ENCODE measurements around the gene CATSPERD. TPM values are rescaled to one million over a fixed set of nuclear protein-coding genes. Genes with fewer than 3 reads are reported as not detected.

Gene CATSPERD, protein sequence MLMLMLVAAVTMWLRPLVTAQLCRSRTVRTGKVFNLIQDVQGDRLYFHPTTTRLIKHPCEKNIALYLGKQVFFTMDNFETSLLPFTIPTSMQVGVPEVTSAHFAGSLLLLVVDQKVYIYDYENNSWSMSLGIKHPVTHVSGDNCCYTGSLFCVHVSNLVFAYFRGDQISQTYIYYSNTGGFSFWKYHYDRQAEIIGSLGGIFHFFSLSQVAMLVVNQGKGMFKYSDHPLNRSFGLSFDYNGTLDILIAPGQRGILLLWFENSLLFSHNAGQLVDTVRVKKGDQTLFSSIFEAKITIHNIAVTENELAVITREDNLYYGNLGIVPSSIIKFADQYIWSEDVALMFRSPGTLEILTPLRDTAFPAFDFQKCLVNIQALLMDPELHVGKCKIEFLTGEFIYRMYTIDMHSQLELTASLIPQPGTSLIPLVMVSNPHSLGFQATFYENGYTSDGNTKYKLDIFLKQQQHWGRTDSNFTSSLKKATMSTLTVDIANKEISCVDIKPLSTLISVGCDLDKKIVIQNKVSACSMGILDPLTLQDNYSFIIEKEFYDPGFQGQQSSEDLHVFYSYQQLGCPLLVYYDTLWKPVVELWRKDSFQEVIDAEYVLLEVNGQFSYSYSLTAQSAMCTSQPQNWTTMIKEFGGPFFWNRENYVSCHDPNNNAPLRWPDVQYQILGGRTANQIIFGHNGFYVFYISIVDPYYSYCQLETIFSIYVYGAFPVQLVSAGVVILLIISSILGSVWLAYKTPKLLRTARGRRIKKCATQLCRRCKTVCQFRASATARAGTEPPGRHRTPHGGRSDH
- total RNA-seq = not detected in 2 replicates

DNA sequence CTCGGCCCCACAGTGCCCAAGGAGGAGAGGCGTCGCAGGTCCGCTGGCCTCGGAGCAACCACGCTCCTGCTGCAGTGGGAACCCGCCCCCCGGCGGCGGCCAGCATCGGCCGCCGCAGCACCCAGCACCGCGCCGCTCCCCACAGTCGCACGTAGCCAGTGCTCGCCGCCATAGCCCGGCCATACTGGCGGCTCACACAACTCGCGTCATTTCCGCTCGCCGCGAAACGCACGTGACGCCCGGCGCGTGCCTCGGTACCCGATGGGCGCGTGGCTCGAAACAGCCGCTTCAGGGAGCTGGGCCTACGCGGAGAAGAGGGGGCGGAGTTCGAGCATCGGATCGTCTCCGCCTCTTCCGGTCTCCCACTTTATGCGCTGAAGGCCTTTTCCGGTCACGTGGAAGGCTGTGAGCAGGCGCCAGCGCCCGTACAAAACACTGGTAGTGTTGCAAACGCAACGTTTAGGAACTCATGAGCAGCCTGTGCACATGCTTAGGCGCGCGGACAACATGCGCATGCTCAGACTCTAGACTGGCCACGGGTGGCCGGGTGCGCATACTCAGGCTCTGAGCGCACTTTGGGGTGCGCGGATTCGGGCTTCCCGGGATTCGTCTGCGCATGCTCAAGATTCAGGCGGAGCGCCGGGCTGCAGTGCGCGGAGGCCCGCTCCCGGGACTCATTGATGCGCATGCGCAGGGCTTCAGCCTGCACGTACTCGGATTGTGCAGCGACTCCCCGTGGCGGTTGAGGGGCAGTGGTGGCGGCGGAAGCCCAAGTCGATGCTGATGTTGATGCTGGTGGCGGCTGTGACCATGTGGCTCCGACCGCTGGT, at the start of gene CATSPERD, which contains the start of gene LONP1:
Gene CATSPERD, plus strand, starts transcription at position 677 of the 830 bp plus-strand sequence. Its CDS starts 101 bp downstream, at position 778.
Gene LONP1, minus strand, starts transcription at position 186 of the 830 bp plus-strand sequence. Its CDS starts 14 bp downstream, at position 172.
- DNase-seq (ENCODE audit: low read depth) = peak; percentile 96

DNA sequence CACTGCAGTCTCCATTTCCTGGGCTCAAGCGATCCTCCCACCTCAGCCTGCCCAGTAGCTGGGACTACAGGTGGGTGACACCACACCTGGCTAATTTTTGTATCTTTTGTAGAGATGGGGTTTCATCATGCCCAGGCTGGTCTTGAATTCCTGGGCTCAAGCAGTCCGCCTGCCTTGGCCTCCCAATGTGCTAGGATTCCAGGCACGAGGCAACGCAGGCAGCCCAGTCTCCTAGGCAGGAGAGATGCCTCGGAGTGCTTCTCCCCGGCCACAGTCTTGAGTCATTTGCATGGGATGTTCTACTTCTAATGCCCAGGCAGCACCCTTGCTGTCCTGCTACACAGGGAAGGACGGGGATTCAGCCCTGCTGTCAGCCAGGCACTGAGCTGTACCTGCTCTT, 48.8 kb upstream of the CATSPERD start:
- no peak for DNase-seq (ENCODE audit: low read depth)

DNA sequence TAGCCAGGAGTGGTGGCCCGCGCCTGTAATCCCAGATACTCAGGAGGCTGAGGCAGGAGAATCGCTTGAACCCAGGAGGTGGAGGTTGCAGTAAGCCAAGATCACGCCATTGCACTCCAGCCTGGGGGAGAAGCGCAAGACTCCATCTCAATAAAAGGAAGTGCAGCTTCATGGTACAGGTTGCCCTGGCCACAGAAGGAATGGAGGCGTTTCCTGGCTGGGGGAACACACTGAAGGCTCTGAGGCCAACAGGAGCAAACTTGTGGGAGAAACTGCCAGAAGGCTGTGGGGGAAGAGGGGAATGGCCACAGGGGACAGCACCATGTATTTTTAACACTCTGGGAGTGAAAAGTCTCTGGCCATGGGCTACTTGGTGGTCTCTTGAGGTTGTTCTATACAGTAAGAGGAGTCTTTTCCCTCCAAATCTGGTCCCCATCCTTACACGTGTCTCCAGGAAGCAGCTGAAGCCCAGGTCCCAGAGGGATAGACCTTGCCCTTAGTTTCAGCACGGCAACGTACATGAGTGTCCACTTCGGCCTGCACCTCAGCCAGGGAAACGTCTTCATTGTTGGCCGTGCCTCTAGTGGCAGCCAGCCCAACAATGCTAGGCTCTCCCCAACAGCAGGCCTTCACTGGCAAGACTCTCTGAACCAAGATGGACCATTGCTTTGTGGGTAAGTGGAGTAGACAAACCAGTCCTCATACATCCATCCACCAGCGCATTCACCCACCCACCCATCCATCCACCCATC, 47.6 kb upstream of the CATSPERD start:
- DNase-seq (ENCODE audit: low read depth) = no peak

DNA sequence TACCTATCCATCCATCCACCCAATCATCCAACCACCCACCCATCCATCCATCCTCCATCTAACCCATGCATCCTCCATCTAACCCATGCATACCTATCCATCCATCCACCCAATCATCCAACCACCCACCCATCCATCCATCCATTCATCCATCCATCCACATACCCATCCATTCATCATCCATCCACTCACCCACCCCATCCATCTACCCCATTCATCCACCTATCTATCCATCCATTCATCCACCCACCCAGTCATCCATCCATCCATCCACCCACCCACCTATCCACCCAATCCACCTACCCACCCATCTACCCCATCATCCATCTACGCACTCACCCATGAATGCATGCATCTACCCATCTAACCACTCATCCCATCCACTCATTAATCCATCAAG, 46.7 kb upstream of the CATSPERD start:
- no peak for DNase-seq (ENCODE audit: low read depth)

DNA sequence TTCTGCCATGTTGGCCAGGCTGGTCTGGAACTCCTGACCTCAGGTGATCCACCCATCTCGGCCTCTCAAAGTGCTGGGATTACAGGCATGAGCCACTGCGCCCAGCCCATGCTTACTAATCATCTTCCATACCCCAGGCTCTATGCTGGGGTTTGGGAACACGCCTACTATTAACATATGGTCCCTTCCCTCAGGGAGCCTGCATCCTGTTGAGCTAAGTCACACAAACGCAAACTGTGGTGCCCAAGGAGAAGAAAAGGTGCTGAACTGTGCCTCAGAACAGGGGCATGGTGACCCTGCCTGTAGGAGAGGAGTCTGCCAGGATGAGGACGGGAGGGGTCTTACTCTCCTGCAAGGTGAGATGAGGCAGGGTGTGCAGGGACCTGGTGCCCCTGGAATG, 45.7 kb upstream of the CATSPERD start:
- no peak for DNase-seq (ENCODE audit: low read depth)

DNA sequence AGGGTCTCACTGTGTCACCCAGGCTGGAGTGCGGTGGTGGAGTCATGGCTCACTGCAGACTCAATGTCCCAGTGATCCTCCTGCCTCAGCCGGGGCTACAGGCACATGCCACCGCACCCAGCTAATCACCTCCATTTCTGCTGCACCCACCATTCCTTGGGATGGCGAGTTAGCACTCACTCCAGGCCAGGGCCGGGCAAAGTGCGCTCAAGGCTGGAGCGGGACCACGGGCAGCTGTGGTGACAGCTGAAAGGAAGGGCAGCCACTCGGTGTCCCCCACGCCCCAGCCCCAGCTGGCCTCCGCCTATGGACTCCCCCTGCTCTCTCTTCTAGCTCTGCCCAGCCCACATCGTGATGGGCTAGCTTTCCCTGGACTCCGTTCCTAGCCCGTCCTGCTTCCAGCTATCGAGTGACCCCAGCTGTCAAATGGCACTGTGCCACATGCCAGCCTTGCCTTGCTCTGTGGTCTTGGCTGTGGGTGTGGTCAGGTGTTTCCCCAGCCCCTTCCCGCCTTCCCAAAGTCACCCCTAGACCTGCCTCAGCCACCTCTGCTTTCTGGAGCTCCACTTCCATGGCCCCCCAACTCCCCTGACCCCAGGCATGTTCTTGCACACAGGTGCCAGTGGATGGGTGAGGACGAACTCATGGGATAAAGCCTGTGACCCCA, 44.2 kb upstream of the CATSPERD start:
- DNase-seq (ENCODE audit: low read depth) = no peak

DNA sequence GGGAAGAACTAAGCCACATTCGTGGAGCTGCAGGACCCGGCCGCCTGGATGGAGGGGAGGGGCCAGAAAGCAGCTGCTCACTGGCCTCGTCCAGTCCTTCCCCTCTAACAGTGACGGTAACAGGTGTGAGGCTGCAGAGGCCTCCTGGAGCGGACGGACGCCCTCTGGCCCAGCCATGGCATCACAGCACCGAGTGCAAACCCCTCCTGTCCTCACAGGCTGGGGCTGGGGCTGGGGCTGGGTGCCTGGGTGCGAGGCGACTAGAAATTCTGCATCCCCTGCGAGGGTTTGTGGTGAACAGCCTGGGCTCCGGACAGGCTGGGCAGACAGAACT, 43.7 kb upstream of the CATSPERD start:
- no peak for DNase-seq (ENCODE audit: low read depth)

DNA sequence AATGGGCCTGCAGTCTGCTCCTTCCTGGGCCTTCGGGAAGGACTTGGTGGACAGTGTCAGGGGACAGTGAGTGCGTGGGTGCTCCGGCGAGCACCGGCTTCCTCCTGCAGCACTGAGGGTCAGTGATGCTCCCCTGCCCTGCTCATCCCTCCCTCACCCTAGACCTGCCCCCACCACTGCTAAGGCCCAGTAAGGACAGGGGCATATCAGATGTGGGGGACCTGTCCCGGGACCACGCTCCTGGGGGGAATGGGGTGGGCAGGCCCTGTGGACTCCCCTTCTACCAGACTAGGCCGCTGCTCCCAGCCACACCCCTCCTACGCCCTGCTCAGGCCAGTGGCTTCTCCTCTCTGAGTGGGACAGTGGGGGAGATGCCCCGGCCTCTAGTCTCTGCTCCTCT, 43.3 kb upstream of the CATSPERD start:
- DNase-seq (ENCODE audit: low read depth) = no peak

DNA sequence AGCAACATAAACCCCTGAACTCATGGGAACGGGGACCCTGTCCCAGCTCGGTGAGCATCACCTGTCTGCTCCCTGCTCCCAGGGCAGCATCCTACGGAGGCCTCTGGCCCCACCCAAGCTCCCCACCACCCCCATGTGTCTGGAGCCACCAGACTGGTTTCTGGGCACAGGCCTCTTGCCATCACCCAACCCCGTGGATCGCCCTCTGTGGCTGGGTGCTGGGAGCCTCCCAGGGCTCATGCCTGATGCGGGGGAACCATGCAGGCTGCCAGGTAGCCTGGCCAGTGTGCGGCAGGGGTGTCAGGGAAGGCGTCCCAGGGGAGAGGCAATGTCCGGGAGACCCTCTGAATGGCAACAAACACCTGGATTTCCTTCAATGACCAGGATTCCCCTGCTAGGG, 42.9 kb upstream of the CATSPERD start:
- no peak for DNase-seq (ENCODE audit: low read depth)

DNA sequence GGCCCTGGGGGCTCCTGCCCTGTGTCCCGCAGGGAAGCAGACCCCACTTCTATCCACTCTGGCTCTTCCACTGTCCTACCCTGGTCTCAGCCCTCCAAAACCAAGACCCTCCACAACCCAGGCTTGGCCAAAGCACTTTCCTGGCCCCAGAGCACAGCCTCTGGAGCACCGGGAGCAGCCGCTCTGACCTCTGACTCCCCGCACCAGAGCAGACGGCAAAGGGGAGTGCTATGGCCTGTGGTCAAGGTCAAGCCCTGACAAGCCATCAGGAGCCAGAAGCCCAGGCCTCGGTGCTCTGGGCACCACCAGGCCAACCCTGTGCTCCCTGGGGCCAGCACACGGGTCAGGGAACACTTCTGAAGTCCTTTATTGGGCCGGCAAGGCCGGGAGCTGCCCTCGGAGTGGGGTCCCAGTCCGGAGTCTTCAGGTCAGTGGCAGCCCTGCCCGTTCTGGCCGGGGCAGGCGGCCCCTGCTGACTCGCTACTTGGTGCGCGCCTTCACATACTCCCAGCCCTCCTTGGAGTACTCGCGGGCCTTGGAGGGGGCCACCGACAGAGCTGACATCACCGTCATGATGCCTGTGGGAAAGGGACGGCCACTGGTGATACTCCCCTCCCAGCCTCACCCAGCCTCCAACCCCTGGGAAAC, 42.2 kb upstream of the CATSPERD start:
- DNase-seq (ENCODE audit: low read depth) = no peak

DNA sequence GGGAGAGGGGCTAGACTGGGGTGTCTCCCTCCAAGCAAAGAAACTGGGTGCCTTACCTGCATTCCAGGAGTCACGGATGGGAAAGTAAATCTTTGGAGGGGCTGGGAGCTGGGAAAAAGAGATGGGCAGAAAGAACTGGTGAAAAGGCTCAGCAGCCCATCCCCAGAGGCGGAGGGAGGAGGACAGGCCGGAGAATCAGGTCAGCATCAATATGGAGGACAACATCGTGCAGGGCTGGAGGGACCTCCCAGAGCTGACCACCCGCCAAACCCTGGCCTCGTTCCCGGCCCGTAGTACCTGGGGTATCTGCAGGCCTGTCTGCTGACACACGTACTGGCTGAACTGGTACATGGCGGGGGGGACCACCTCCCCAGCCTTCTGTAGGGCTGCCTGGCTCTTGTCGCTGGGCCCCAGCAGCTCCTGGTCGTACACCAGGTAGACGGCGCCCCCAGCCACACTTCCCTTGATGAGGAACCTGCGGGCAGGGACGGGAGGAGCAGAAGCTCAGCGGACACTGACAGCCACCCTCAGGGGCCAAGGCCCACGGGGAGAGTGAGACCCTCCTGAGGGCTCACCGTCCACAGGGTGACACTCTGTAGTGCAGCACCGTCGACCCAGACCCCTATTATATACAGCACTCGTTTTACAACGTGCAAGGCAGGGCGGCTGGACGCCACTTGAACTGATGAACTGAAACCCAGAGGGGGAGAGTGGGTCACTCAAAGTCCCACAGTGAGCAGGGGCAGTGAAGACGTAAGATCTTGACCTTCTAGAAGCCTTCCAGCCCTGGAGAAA, 41.0 kb upstream of the CATSPERD start:
- no peak for DNase-seq (ENCODE audit: low read depth)

DNA sequence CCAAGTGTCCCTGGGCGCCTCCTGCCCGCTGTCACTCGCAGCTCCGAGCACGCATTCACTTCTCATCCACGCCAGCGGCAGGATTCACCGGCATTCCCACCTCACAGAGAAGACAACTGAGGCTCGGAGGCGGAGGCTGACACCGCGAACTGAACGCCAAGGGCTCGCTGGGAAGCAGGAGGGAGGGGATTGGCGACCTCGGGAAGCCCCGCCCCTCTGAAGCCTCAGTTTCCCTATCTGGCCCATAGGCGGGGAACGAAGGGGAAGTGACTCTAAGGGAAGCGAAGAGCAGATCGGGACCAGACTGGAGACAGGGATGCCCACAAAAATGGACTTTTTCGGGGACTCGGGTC, 40.4 kb upstream of the CATSPERD start:
- no peak for DNase-seq (ENCODE audit: low read depth)

DNA sequence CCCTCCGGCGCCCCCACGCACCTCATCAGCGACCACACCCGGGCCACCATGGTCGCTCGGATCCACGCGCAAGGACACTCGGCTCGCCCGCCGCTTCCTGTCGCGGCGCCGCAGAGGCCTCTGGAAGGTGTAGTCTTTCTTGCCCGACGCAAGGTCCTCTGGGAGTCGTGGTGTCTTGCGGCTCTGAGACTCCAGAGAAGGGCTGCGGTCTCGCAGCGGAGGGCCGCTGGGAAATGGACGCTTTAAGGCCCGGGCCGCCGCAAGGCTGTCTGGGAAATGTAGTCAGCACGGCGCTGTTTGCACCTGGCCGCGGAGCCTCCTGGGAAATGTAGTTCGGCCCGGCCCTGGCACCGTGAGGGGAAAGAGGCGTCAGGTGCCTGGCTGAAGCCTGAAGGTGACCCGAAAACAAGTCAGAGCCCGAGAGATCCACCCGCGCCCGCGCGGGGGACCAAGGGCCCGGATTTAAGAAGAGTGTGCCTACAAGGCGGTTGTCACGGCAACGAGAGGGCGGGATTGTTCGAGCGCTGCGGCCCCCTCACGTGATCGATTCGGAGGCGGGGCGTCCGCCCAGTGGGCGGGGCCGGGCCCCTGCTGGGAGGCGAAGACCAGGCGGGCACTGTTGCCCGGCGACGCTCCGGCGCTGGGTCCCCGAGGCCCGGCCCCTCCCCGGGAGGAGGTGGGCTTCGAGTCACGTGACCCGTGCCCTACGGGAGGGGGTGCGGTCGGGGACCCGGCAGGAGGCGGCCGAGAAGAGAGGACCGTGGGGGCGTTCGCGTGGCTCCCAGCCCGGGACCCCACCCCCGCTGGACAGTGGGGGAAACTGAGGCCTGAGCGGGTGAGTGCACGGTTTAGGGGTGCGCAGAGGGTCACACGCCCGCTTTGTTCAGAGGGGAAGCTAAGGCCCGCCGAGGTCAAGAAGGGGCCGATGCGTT, 39.7 kb upstream of the CATSPERD start, which contains the start of the genes HSD11B1L and MICOS13:
Gene HSD11B1L, plus strand, starts transcription at position 591 of the 932 bp plus-strand sequence. CDS start 3,806 bp downstream, outside the sequence.
Gene MICOS13, minus strand, starts transcription at position 80 of the 932 bp plus-strand sequence. Its CDS starts 30 bp downstream, at position 50.
- peak; percentile 97 for DNase-seq (ENCODE audit: low read depth)

DNA sequence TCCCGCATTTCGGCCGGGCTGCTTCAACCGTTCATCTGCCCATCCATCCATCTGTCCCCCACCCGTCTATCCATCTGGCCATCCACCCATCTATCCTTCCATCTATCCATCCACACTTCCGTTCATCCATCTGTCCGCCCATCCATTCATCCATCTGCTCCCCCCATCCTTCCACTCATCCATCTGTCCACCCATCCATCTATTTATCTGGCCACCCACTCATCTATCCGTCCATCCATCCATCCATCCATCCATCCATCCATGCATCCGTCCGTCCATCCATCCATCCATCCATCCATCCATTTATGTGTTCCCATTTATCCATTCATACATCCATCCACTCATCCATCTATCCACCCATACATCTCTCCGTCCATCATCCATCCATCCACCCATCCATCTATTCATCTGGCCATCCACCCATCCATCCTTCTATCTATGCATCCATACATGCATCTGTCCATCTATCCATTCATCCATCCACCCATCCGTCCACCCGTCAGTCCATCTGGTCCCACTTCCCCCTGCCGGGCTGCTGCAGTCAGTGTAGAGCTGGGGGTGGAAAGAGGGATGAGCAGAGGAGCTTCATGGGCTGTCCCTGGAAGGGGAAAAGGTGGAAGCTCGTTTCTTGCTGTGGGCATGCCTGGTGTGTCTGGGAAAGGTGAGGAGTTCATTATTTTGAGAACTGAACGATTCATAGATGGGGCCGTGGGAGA, 38.9 kb upstream of the CATSPERD start:
- DNase-seq (ENCODE audit: low read depth) = no peak

DNA sequence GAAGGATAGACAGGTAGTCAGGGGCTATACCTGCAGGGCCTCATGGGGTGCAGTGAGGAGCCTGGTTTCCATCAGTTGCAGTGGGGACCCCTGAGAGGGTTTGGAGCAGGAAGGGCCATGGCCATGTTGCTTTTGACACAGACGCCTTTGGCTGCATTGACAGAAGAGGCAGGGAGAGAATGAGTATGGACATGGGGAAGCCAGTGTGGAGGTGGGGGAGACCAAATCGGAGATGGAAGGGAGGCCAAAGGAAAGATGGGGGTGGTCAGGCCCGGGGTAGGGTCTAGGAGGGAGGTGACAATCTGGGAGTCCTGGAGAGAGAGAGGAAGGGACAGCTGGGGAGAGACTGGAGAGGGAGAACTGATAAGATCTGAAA, 38.3 kb upstream of the CATSPERD start:
- DNase-seq (ENCODE audit: low read depth) = no peak

DNA sequence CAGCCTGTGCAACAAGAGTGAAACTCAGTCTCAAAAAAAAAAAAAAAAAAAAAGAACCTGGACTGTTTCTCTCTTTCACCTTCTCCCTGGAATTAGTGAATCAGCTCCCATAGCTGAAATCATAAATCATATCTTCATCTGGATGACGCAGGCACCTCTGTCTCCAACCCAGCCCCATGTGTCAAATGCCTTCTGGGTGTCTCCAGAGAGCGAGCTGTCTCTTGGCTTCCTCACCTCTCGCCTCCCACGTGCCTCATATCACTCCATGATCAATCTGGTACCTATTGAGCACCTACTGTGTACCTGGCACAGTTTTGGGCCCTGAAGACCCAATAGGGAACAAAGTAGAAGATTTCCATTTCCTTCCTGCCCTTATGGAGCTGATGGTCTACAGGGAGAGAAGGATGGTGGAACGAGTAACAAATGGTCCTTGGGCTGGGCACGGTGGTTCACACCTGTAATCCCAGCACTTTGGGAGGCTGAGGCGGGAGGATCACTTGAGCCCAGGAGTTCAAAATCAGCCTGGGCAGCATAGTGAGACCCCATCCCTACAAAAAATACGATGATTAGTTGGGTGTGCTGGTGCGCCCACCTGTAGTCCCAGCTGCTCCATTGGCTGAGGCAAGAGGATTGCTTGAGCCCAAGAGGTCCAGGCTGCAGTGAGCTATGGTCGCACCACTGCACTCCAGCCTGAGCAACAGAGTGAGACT, 37.1 kb upstream of the CATSPERD start:
- DNase-seq (ENCODE audit: low read depth) = no peak
